ENCODE data around the gene CEP164.

The CEP164 gene

DNA sequence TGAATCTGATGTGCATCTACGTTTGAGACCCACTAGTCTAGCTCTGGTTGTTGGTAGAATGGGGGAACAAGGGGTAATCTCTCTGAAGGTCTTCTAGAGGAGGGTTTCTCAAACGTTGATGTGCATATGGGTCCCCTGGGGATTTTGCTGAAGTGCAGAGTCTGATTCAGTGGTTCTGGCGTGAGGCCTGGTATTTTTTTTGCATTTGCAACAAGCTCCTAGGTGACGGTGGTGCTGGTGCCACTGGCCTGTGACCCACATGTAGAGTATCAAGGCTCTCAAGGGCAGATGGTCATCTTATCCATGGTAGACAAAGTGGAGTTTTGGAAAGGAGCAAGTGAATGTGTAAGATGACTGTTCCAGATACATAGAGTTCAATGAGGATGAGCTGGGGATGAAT, 97.1 kb downstream of the CEP164 start:
- DNase-seq = no peak

DNA sequence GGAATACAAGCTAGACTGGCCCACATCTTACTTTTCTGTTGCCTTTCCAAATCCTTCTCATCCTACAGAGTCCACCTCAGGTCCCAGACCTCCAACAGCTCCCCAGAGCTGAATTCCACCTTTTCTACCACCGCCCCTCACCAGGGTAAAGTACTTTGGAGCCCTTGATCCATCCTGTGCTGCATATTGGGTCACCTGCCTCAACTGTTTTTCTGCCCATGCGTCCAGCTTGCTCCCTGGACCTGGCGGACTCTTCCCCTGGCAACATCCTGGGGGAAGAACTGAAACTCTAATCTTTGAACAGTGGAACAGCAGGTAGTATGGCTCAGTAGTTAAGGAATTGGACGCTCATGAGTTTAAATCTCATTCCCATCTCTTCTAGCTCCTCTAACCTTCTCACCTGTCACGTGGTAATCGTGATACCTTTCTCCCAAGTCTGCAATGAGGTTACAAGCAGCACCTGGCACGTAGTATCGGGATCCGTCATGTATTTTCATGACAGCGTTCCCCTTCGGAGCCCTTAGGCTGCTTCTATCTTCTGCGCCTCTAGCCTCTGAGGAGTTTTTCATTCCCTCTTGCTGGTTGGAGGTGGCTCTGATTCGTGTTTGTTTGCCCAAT, 98.1 kb downstream of the CEP164 start:
- no peak for DNase-seq

GRCh38 chr11:117426297-117426685, 98.6 kb downstream of the CEP164 start:
- DNase-seq = peak; percentile 80

DNA sequence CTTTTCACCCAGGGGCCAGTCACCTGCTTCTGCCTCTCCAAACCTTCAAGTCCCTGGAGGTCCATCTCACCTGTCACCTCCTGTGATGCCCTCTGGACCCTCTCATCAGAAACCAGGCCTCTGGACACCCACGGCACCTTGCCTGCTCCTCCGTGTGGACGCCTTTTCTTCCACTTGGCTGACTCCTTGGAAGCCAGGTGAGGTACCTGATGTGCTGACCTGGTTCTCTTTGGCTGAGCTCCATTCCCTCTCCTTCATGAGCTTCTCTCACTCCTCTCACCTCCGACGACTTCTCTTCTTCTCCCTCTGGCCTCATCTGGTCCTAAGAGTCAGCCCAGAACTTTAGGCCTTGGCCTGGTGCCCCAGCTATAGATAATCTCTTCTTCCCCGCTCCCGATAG, 99.3 kb downstream of the CEP164 start:
- no peak for DNase-seq

- DNase-seq = no peak
Observed at GRCh38 chr11:117427356-117427874, 99.8 kb downstream of the CEP164 start.

- no peak for DNase-seq
Observed at GRCh38 chr11:117428186-117428855, 100.7 kb downstream of the CEP164 start.

GRCh38 chr11:117428856-117429229, 101.2 kb downstream of the CEP164 start:
- DNase-seq = no peak

DNA sequence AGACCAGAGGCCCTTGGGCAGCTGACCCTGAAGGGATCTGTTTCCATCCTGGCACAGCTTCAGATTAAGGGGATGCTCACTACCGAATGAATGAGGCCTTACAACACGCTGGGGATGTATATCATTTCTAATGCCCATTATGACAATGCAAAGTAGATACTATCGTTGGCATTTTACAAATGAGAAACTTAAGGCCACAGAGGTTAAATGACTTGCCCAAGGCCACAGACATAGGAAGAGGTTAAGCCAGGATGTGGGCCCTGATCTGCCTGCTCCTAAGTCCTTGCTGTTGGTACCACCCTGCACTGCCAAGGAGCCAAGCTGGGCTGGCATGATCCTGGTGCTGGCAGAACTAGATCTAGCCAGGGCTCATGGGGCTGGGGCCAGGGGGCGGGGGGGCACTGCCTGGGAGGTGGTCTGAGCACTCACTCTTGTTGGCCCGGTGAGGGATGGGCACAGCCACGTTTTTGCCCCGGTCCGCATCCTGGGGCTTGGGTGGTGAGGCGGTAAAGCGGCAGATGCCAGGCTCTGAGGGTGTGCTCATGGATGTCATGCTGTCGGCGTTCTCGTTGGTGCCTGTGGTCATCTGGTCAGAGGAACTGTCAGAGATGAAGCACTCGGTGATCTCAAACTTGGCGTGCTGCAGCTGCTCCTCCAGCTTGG, 102.8 kb downstream of the CEP164 start:
- DNase-seq = no peak

DNA sequence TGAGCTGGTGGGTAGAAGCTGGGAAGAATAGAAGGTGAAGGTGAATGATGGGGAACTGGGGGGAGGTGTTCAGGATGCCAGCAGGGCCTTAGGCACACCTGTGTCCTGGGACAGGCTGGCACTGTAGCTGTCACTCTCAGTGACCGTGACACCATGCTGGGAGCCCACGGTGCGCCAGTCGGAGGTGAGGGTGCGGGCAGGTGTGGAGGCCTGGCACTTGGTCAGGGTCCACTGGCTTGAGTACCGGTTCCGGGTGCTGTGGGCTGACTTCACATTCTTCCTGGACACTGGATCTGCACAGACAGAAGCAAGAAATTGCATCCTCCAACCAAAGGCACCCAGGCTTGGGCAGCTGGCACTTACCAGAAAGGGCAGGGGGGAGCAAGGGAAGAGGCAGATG, 103.8 kb downstream of the CEP164 start:
- no peak for DNase-seq

- DNase-seq = no peak
Observed at GRCh38 chr11:117433717-117434116, 106.1 kb downstream of the CEP164 start.

DNA sequence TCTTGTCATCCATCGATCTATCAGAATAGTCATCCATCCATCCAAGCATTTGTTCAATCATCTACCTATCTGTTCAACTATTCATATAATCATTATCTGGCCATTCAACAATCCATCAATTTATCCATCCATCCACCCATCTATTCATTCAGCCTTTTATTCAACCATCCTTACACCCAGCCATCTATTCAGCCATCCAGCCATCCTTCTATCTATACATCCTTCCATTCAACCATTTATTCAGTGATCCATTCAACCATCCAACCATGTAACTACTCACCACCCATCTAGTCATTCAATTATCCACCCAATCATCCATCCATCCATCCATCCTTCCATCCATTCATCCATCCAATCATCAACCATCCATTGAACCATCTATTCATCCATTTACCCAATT, 106.8 kb downstream of the CEP164 start:
- DNase-seq = no peak

GRCh38 chr11:117435326-117435725, 107.7 kb downstream of the CEP164 start:
- DNase-seq = no peak

- DNase-seq = no peak
Observed at GRCh38 chr11:117437041-117437790, 109.6 kb downstream of the CEP164 start.

GRCh38 chr11:117437791-117438130, 110.1 kb downstream of the CEP164 start:
- DNase-seq = no peak

DNA sequence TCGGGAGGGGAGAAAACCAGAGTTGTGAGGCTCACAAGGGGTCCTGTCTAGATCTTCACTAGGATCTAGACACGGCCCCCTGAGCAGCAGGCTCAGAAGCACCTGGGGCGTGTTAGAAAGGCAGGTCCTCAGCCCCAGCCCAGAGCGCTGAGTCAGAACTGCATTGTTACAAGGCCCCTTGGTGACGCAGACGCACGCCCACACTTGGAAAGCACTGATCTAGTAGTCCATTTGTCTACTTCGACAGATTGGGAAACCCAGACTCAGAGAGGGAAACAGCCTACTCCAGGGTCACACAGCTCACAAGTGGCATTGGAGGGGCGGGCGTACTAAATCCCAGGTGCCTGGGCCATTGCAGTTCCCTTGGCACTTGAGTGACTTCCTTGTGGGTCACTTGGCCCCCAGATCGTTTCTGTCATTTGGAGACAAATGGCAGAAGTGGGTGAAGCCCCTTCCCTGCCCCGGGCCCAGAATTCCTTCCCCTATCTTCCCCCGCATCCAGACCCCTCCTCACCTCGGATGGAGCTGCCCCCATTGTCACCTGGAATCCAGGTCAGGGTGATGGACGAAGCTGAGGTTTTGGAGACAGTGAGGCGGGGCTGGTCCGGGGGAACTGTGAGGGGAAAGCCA, 110.8 kb downstream of the CEP164 start:
- no peak for DNase-seq

GRCh38 chr11:117439256-117439655, 111.6 kb downstream of the CEP164 start:
- DNase-seq = no peak

DNA sequence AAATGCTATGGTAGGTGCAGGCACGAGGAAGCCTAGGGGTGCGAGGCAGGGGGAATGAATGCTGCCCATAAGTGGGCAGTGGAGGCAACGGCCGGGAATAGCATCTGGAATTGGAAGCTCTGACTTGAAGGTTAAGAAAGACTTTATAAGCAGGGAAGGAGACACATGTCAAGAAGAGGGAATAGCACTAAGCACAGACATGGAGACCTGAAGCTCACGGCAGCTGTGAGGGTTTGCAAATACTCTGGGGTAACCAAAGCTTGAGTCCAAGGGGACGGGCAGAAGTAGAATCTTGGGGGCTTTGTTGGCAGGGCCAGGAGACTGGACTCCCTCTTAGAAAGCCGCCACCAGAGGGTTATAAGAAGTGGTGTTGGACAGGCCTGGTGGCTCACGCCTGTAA, 112.6 kb downstream of the CEP164 start:
- no peak for DNase-seq

- DNase-seq = no peak
Observed at GRCh38 chr11:117441146-117441975, 113.7 kb downstream of the CEP164 start.

GRCh38 chr11:117442049-117442868, 114.6 kb downstream of the CEP164 start:
- no peak for DNase-seq

- DNase-seq = no peak
Observed at GRCh38 chr11:117442869-117443239, 115.2 kb downstream of the CEP164 start.
